CD4-positive, alpha-beta T cell treated with Interleukin-17A for 1 hour (primary cell): ENCODE results near the gene BORCS5.

Source experiments
- DNase-seq: peaks from one replicate; pipeline ENCODE4 v3.0.0-alpha.2; 2020

Gene BORCS5

GRCh38 chr12:12353807-12354206 lies 3.1 kb upstream of the BORCS5 start:
- no peak for DNase-seq

DNA sequence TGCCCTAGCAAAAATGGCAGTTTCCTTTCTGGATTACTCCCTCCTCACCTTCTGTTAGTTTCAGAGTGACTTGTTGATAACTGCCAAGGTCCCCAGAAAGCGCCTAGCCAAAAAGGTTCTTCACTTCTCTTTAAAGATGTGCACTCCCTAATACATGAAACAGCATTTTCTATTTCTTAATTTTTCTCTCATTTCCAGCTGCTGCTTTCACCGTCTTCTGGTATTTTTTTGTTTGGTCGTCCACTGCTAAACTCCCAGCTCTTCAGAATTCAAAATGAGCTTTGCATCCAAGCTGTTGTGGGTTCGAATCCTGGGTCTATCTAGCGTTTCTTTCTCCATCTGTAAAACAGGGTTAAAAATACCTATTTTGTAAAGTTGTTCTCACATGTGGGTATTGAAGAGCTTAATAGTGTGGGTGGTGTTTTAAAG lies 397 bp upstream of the BORCS5 start:
- no peak for DNase-seq

- DNase-seq, result peak; percentile 50
Observed at GRCh38 chr12:12357719-12358461, 1.0 kb downstream of the BORCS5 start.

GRCh38 chr12:12358528-12358927 lies 1.6 kb downstream of the BORCS5 start:
- DNase-seq, result no peak

GRCh38 chr12:12364787-12365445 lies 8.0 kb downstream of the BORCS5 start:
- no peak for DNase-seq

- no peak for DNase-seq
Observed at GRCh38 chr12:12365446-12365802, 8.5 kb downstream of the BORCS5 start.

DNA sequence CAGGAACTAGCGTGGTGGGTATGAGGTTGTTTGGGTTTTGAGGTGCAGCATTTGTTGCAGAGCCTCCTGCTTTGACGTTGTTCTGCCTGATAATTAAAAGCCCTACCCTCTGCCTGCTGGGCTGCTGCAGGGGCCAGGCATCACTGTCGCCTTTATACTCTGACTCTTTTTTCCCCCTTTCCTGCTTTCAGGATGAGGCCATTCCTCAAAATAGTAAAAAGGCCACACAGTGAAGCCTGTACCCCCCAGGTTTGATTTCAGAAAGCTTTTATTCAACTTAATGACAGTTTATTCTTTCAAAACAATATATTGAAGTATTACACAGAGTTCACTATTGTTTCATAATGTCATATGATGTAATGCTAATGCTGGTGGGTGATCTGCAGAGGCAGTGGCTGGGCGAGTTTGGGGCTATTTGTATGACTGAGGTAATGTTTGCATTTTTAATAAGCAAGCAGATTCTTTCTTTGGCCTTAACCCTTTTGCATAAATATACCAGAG lies 9.1 kb downstream of the BORCS5 start:
- DNase-seq, result no peak

DNA sequence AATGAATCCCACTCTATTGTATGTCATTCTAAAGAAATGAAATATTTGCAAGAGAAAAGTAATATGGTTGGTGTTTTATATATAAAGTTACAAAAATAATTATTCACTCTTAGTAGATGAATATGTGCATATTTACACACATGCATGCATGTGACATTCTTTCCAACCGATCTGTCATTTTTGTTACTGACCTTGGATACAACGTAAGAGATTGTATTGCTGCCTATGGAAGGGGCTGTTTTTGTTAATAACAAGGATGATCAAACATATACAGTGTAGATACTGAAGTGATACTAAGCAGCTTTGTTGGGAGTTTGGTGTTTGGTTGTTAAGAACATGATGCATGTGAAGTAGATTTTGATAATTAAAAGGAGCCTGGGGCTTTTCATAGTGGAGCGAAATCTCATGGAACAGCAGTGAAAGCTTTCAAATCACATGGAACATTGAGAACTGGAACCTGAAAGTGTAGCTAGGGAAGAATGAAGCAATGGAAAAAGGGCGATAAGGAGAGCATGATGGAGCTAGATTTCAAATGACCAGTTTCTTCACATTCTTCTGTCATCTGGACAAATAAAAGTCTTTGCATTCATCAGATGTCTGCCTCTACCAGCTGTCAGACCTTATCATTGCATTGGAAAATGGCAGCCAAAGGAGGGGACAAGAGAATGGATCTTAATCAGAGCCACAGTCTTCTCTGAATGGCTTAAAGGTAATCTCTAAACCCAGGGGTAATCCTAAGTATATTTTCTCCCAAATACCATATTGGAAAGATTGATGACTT lies 10.0 kb downstream of the BORCS5 start:
- no peak for DNase-seq

- no peak for DNase-seq
Observed at GRCh38 chr12:12367482-12367998, 10.7 kb downstream of the BORCS5 start.

DNA sequence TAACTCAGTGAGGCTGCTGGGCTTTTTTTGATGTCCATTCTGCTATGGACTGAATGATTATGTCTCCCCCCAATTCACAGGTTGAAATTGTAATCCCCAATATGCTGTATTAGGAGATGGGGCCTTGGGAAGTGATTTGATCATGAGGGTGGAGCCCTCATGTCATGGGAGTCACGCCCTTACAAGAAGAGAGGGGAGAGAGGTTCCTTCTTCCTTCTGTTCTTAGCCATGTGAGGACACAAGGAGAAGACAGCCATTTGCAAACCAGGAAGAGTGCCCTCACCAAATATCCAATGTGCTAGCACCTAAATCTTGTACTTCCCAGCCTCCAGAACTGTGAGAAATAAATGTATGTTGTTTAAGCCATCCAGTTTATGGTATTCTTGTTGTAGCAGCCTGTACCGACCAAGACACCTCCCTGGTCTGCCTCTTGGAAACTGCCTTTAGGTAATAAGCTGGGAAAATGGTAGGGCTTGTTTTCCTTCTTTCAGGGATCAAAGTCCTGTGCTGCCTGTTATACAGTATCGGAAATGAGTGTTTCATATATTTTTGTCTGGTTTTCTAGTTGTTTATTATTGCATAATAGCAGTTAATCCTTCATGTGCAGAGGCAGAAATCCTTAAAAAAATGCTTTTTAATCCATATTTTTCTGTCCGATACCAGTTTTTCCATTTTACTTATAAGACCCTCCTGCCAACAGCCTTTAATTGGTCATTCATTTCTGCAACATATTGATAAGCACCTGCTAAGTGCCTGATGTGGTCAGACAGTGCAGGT lies 16.3 kb downstream of the BORCS5 start:
- no peak for DNase-seq

GRCh38 chr12:12376646-12377448 lies 20.0 kb downstream of the BORCS5 start:
- peak; percentile 87 for DNase-seq

DNA sequence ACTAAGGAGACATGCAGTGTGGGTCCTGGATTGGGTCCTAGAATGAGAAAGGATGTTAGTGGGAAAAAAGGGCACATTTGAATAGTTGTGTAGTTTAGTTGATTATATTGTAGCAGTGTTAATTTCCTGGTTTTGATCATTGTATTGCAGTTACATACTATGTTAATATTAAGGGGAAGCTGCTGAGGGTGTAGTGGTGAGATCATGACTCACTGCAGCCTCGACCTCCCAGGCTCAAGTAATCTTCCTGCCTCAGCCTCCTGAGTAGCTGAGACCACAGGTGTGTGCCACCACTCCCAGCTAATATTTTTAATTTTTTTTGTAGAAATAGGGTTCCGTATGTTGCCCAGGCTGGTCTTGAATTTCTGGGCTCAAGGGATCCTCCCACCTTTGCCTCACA lies 21.7 kb downstream of the BORCS5 start:
- no peak for DNase-seq

DNA sequence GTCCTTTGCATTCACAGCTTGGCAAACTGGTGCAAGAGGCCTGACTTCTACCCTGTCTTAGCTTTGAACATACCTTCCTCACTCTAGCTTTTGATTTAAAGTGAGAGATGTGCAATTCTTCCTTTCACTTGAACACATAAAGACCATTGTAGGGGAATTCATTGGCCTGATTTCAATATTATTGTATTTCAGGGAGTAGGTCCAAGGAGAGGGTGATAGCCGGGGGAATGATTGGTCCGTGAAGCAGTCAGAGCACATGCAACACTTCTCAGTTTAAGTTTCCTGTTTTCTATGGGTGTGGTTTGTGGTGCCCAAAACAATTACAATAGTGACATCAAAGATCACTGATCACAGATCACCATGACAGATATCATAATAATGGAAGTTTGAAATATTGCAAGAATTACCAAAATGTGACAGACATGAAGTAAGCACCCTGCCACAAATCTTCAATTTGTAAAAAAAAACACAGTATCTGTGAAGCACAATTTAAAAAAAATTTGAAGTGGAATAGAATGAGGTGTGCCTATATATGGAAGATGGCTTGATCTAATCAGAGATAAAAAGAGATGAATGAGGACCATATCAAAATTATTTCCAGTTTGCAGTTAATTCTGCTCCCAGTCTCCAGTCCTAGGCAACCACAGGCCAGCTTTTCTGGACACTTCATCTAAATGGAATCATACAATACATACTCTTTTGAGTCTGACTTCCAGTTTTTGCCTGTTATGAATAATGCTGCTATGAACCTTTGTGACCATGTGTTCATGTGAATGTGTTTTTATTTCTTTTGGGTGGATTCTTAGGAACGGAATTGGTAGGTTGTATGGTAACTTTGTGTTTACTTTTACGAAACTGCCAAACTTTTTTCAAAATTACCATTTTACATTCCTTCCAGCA lies 23.2 kb downstream of the BORCS5 start:
- DNase-seq, result peak; percentile 92

GRCh38 chr12:12380949-12381593 lies 24.2 kb downstream of the BORCS5 start:
- no peak for DNase-seq

DNA sequence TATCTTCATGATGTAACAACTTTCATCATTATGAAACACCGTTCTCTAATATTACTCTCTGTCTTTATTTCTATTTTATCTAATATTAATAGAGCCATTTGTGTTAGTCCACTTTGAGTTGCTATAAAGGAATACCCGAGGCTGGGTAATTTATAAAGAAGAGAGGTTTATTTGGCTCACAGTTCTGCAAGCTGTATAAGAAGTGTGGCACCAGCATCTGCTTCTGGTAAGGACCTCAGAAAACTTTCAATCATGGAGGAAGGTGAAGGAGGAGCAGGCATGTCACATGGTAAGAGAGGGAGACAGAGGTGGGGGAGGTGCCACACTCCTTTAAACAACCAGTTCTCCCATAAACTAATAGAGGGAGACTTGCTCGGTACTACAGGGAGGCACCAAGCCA lies 25.1 kb downstream of the BORCS5 start:
- DNase-seq, result no peak

- peak; percentile 64 for DNase-seq
Observed at GRCh38 chr12:12384571-12385340, 27.9 kb downstream of the BORCS5 start.

DNA sequence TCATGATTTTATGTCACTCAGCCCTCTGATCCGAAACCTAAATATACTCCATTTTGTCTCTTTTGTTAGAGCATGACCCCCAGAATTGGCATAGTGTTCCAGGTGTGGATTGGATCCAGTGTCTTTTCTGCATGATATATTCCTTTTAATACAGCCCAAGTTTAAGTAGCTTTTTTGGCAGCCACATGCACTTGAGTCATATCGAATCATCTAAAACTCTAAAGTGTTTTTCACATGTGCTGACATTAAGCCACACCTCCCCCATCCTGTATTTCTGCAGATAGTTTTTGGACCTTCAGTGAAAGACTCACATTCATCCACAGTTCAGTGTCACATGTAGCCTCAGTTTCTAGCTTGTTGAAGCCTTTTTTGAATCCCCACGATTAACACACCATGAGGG lies 30.6 kb downstream of the BORCS5 start:
- DNase-seq, result no peak

DNA sequence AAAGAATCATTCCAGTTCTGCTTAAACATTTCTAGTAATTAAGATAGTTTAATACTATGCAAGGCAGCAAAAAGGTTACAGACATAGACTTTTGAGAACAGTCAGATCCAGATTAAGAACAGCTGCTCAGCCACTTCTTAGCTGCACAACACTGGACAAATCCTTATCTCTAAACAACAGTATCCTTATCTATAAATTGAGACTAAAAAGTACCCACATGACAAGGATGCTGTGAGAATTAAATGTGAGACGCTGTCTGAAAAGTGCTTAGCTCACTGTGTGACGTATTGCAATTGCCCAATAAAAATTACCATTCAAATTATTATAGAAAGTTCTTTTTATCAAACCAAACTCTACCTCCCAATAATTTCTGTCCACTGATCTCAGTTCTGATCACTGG lies 35.5 kb downstream of the BORCS5 start:
- no peak for DNase-seq

GRCh38 chr12:12393171-12393570 lies 36.3 kb downstream of the BORCS5 start:
- DNase-seq, result no peak
